HEK293 (cell line): Measurements from ENCODE around the gene IL34.

Source experiments
- CTCF ChIP-seq: fragments of 450-650 bp; formaldehyde crosslinking; IDR thresholded peaks from 2 replicates; pipeline ENCODE4 v1.5.1; 2016; ENCODE audit warnings: missing biosample characterization, missing genetic modification characterization
- YY2 ChIP-seq: fragments of 450-650 bp; formaldehyde crosslinking; IDR thresholded peaks from 2 replicates; pipeline ENCODE4 v1.5.1; 2016; ENCODE audit warnings: missing biosample characterization, missing genetic modification characterization
- ZBTB26 ChIP-seq: fragments of 450-650 bp; formaldehyde crosslinking; optimal IDR thresholded peaks from 2 replicates; pipeline ENCODE3; 2016; ENCODE audit warnings: missing biosample characterization, mild to moderate bottlenecking, missing genetic modification characterization
- ZNF585B ChIP-seq: fragments of 450-650 bp; formaldehyde crosslinking; IDR thresholded peaks from 2 replicates; pipeline ENCODE4 v1.5.1; 2016; ENCODE audit warnings: missing biosample characterization, missing genetic modification characterization

GRCh38 chr16:70694088-70694867 is 47.9 kb downstream of the IL34 start:
- TF ChIP-seq CTCF (tag by site-specific recombination) (no peak), ZNF585B (tag by site-specific recombination) (no peak), ZBTB26 (tag by site-specific recombination) (no peak), YY2 (tag by site-specific recombination) (no peak)
